Putamen (tissue), 1 donor: ENCODE measurements around the gene VPS51.
"Not testable (repeated sequence)": the region's sequence is repeated elsewhere in the genome, so short reads cannot be mapped to it uniquely, and the experiment has no call there.

Source experiments
- DNase-seq: peaks from one replicate; pipeline ENCODE4 v3.0.0-alpha.2; 2016; ENCODE audit warnings: low spot score

The VPS51 gene

DNA sequence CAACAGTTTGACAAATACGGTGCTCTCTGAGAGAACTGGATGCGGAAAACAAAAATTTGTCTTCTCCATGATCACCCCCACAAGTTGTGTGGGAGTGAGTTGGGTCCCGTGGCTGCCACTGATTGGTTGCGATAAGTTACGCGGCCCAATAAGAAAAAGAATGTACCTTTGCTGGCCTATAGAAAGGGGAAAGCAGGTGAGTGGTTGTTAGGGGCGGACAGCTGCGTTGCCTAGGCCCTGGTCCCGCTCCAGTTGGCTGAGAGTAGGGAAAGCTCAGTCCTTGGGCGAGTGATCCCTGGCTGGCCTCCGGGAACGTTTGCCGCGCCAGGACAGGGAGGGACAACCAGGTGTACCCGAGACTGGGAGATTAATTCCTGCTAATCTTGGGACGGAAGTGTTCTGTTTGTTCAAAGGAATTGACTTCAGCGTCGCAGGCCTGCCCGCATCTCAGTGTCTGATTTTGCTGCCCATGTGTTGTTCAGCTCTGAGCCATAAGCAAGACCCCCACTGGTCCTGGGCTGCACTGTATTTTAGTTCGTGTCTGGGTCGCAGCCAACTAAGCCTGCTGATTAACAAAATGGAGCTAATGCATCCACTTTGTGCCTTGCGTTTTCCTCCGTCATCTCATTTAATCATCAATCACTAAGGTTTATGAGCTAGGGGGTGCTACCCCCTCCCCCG, 39.1 kb downstream of the VPS51 start:
- peak; percentile 91 for DNase-seq

DNA sequence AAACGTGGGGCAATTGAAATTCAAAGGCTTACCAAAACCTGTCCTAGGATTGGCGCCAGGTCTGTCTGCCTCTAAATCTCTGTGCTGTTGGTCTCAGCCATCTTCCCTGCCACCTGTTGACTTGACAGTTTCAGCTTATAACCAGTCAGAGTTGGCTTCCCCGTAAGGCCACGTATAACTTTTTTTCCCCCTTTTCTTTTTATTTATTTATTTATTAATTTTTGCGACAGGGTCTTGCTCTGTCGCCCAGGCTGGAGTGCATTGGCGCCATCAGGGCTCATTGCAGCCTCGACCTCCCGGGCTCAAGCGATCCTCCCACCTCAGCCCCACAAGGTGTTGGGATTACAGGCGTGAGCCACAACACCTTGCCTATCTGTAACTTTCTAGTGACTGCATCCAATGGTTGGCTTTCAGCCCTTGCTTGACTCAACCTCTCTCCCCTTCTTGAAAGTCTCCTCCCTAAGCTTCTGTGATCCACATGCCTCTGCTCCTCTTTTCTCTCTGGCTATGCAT, 39.7 kb downstream of the VPS51 start:
- DNase-seq = no peak

DNA sequence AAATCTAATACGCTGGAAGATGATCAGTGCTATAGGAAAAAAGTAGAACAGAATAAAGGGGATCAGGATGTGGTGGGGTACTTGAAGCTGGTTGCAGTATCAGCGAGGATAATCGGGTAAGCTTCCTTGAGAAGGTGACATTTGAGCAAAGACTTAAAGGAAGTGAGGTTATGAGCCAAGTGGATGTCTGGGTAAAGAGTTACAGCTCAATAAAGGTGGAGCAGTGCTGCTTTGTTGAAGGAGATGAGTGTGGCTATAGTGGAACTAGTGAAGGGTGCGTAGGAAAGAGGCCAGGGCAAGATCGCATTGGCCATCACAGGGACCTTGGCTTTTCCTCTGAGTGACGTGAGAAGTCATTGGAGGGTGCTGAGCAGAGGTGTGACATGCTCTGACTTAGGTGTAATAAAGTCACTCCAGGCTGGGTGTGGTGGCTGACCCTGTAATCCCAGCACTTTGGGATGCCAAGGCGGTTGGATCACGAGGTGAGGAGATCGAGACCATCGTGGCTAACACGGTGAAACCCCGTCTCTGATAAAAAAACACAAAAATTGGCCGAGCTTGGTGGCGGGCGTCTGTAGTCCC, 40.6 kb downstream of the VPS51 start:
- DNase-seq = no peak

DNA sequence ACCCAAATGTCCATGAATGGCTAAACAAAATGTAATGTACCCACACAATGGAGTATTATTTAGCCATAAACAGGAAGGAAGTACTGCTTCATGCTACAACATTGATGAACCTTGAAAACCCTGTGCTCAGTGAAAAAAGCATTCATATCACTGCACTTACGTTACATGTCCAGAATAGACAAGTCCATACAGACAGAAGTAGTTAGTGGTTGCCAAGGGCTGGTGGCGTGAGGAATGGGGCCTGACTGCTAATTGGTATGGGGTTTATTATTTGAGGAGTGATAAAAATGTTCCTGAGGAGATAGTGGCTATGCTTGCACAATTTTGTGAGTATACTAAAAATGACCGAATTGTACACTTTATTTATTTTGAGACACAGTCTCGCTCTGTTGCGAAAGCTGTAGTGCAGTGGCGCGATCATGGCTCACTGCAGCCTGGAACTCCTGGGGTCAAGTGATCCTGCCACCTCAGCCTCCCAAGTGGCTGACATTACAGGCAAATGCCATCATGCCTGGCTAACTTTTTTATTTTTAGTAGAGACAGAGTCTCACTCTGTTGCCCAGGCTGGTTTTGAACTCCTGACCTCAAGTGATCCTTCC, 46.0 kb downstream of the VPS51 start:
- DNase-seq = no peak

DNA sequence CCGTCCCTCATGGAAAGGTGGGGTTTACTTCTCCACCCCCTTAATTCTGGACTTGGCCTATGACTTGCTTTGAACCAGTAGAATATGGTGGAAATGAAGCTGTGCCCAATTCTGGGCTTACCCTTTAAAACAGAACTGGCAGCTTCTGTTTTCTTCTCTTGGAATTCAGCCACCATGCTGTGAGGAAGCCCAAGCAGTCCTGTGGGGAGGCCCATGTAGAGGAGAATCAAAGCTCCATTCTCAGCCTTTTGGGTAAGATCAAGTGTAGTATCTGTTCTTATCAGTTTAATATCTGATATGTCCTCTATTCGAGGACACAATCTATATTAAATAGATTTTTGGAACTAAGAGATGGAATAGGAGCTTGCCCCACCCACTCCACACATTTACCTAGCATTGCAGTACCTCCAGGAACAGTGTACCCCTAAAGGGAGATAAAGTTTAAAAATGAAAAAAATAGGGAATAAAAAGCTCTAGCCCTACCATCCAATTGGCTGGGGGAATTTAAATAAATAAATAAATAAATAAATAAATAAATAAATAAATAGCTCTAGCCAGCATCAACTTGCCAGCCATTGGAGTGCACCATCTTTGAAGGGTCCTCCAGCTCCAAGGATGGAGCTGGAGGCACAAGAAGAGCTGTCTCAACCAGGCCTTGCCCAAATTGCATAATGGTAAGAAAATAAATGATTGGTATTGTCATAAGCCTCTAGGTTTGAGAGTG, 51.5 kb downstream of the VPS51 start:
- DNase-seq = no peak

DNA sequence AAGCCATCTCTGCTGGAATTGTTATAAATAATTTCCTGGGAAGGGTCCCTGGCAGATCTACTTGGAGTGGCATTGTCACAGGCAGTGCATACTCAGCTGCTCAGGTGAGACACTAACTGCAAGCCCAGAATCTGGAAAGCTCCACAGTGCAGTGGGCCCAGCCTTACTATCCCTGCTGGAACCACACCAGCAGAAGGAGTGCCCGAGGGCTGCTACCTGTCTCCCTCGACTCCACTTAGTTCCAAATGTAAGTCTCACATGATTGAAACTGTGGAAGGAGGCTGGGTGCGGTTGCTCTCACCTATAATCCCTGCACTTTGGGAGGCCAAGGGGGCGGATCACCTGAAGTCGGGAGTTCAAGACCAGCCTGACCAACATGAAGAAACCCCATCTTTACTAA, 52.6 kb downstream of the VPS51 start:
- DNase-seq = no peak

DNA sequence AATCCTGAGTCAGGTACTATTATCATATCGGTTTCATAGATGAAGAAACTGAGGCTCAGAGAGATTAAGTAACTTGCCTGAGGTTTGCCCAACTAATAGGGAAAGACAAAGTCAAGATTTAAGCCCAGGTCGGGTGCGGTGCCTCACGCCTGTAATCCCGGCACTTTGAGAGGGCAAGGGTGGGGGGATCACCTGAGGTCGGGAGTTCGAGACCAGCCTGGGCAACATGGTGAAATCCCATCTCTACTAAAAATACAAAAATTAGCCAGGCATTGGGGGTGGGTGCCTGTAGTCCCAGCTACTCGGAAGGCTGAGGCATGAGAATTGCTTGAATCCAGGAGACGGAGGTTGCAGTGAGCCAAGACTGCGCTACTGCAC, 54.1 kb downstream of the VPS51 start:
- DNase-seq = not testable (repeated sequence)

DNA sequence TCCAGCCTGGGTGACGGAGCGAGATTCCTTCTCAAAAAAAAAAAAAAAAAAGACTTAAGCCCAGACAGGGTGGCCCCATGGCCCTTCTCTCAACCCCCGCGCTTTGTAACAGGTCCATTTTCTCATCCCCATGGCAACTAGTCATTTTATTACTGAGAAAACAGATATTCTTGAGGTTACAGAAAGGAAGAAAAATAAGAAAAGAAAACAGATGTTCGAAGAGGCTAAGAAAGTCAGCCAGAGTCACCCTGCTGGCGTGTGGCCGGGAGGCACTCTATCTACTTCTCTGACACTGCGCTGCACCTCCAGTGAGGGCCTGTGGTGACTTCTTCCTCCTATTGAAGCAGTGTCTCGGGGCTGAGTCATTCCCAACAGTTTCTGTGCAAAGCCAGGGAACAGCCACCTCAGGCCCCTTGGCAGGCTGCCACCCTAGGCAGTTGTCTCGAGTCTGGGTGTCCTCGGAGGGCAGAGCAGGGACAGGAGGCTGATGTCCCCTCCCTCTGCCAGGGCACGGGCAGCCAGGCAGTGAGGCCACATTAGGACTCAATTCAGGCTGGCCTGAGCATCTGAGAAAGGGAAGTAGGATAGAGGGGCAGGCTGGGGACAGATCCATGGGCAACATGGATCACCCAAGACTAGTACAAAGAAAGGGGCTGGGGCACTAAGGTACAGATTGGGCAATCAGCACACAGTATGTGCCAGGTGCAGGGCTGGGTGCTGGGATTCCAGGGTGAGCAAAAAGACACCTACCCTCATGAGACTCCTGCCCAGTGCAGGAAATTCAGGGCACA, 54.7 kb downstream of the VPS51 start:
- peak; percentile 27 for DNase-seq

DNA sequence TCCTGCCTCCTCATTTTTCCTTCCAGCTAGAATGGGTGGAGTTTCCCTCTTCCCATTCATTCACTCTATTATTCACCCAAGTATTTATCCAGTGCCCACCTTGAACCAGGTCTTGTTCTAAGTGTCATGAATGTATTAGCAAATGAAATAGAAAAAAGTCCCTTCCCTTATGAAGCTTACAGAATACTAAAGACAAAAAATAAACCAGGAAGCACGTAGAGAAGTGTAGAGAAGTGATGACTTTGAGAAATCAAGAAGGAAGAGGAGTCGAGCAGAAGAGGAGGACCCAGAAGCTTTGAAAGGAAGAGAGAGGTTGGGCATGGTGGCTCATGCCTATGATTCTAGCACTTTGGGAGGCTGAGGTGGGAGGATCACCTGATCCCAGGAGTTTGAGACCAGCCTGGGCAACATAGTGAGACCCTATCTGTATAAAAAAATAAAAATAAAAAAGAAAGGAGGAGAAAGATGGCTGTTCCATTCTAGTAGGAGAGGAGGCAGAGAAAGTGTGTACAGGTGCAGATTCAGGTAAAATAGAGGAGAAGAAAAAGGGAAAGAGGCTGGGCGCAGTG, 55.4 kb downstream of the VPS51 start:
- DNase-seq = no peak

DNA sequence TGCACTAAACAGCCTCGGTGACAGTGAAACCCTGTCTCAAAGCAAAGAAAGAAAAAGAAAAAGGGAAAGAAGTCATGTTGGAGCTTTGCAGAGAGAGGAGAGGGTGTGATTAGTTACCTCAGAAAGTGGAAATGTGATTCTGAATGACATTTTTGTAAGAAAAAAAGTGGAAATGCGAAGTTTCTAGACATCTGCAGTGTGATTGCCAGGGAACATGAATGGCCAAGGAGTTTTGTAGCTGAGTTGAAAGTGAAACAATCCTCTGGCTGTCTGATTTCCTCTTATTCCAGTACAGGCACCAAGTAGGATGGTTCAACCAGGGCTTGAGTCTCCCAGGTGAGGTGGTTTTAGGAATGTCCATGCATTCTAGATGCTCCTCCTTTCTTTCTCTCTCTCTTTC, 56.1 kb downstream of the VPS51 start:
- DNase-seq = no peak

DNA sequence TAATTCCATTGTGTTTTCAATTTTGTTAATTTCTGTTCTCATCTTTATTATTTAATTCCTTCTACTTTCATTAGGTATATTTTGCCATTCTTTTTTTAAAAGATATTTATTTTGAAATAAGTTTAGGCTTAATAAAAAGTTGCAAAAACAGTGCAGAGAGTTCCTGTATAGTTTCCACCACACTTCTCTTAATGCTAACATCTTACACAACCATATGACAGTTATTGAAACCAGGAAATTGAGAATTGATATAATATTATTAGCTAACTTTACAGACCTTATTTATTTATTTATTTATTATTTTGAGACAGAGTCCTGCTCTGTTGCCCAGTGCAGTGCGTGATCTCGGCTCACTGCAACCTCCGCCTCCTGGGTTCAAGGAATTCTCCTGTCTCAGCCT, 60.2 kb downstream of the VPS51 start:
- no peak for DNase-seq

DNA sequence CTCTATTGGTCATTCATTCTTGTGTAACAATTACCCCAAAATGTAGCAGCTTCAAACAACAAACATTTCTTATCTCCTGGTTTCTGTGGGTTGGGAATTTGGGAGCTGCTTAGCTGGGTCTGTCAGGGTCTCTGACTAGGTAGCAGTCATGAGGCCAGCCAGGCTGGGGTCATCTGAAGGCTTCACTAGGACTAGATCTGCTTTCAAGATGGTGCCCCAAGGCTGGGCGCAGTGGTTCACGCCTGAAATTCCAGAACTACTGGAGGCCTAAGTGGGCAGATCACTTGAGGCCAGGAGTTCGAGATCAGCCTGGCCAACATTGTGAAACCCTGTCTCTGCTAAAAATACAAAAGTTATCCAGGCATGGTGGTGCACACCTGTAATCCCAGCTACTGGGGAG, 60.9 kb downstream of the VPS51 start:
- DNase-seq = no peak

DNA sequence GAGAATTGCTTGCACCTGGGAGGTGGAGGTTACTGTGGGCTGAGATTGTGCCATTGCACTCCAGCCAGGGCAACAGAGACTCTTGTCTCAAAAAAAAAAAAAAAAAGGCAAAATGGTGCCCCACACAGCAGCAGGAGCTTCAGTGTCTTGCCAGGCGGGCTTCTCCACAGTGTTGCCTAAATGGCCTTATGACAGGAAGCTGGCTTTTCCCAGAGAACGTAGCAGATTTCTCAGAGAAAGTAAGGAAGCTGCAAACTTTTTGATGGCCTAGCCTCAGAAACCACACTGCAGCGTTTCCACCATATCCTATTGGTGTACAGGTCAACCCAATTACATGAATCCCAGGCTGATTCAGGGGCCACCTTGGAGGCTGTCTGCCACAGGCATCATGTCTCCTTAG, 61.3 kb downstream of the VPS51 start:
- no peak for DNase-seq

DNA sequence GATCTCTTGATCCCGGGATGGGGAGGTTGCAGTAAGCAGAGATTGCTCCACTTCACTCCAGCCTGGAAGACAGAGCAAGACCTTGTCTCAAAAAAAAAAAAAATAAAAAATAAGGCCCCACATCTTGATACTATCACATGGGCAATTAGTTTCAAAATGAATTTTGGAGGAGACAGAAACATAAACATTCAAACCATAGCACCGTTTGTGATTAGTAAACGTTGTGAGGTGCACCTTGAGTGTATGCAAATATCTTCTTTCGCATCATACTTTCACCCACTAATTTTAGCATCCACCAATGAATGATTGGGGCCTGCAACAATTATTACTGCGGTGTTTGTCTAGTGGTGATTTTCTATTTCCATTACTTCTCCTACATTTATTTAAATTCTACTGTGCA, 63.0 kb downstream of the VPS51 start:
- DNase-seq = no peak

DNA sequence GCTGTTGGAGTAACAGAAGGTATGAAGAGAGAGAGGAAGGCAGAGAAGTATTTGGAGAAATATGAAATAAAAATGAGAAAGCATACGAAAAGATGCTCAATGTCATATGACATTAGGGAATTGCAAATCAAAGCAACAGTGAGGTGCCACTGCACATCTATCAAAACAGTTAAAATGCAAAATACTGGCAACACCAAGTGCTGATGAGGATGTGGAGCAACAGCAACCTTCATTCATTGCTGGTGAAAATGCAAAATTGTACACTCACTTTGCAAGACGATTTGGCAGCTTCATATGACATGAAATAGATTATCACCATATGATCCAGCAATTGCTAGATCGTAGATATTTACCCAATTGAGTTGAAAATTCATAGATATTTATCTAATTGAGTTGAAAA, 64.6 kb downstream of the VPS51 start:
- no peak for DNase-seq
